Fibroblast of lung (primary cell): ENCODE measurements around the gene ADAMTS3. TPM values are rescaled to one million over a fixed set of nuclear protein-coding genes. Genes with fewer than 3 reads are reported as not detected.
A peak's percentile ranks its signal among the peaks of the same experiment; 100 is the strongest.

ENCODE experiments used
- DNase-seq, 2 donors: peaks; one replicate each; pipeline versions ENCODE4 v3.0.0 to v3.0.0-alpha.2; 2010; ENCODE audit warnings: low read depth in 2 of 2
- H2AFZ ChIP-seq: 2 replicates; pipeline ENCODE4 v1.5.1; 2012; ENCODE audit warnings: low read length, control low read depth, inconsistent platforms
- H3K27ac ChIP-seq: 2 replicates; pipeline ENCODE4 v1.5.1; 2011; ENCODE audit warnings: low read length, control low read depth; ENCODE audit not compliant: insufficient read depth
- H3K27me3 ChIP-seq: 2 replicates; pipeline ENCODE4 v1.5.1; 2011; ENCODE audit warnings: mild to moderate bottlenecking, low read length; ENCODE audit not compliant: control insufficient read depth, insufficient read depth
- H3K36me3 ChIP-seq: 2 replicates; pipeline ENCODE4 v1.5.1; 2011; ENCODE audit warnings: low read length; ENCODE audit not compliant: control insufficient read depth, insufficient read depth
- H3K4me1 ChIP-seq: 2 replicates; pipeline ENCODE4 v1.5.1; 2011; ENCODE audit warnings: low read length; ENCODE audit not compliant: control insufficient read depth, insufficient read depth; ENCODE audit errors: extremely low read depth
- H3K4me2 ChIP-seq: 2 replicates; pipeline ENCODE4 v1.5.1; 2011; ENCODE audit warnings: low read length, control low read depth; ENCODE audit not compliant: insufficient read depth; ENCODE audit errors: extremely low read depth
- H3K4me3 ChIP-seq, 4 experiments: fragments of 200-600 bp in 1 of 4; sonication (generic) in 1 of 4; replicated peaks in 1 of 4; 2 replicates each; pipeline ENCODE4 v1.5.1; 2011 to 2016; ENCODE audit warnings: low read length in 4 of 4, low read depth in 3 of 4, mild to moderate bottlenecking in 3 of 4, control low read depth in 2 of 4, inconsistent platforms in 1 of 4, mixed read lengths in 1 of 4; ENCODE audit not compliant: insufficient read depth in 1 of 4; ENCODE audit errors: control extremely low read depth in 1 of 4
- H3K79me2 ChIP-seq: 2 replicates; pipeline ENCODE4 v1.5.1; 2012; ENCODE audit warnings: mild to moderate bottlenecking, low read length, inconsistent platforms; ENCODE audit not compliant: control insufficient read depth, insufficient read depth
- H3K9ac ChIP-seq: 2 replicates; pipeline ENCODE4 v1.5.1; 2011; ENCODE audit warnings: mild to moderate bottlenecking, low read length, control low read depth; ENCODE audit not compliant: insufficient read depth
- H3K9me3 ChIP-seq: 2 replicates; pipeline ENCODE4 v1.5.1; 2012; ENCODE audit warnings: low read depth, low read length; ENCODE audit not compliant: control insufficient read depth, insufficient read depth
- H4K20me1 ChIP-seq: 2 replicates; pipeline ENCODE4 v1.5.1; 2011; ENCODE audit warnings: low read length; ENCODE audit not compliant: control insufficient read depth, insufficient read depth; ENCODE audit errors: extremely low read depth
- CTCF ChIP-seq, 2 donors: IDR thresholded peaks in 1 of 2; conservative IDR thresholded peaks in 1 of 2; 1 replicate in 1 of 2; 2 replicates in 1 of 2; pipeline ENCODE4 v1.5.1; 2011 to 2012; ENCODE audit warnings: low read length in 2 of 2, control low read depth in 1 of 2, inconsistent platforms in 1 of 2, low read depth in 1 of 2, mild to moderate bottlenecking in 1 of 2
- EZH2 ChIP-seq: IDR thresholded peaks from 2 replicates; pipeline ENCODE4 v1.5.1; 2012; ENCODE audit warnings: low read length, control low read depth, mild to moderate bottlenecking; ENCODE audit errors: missing control alignments
- polyA plus RNA-seq, 2 donors: library from polyadenylated mRNA; depleted of rRNA in 1 of 2; stranded (reverse) in 1 of 2; unstranded in 1 of 2; fragments of >200 nt; gene quantifications; 2 replicates each; pipeline ENCODE4 v1.2.1, GENCODE V29; 2011 to 2012; ENCODE audit warnings: missing spikeins in 1 of 2
- total RNA-seq: library from RNA; depleted of rRNA; stranded (reverse); fragments of >200 nt; gene quantifications from 2 replicates; pipeline ENCODE4 v1.2.1, GENCODE V29; 2014

Gene ADAMTS3
- total and polyA plus RNA-seq, 2 donors (not counting 1 experiment from before 2014, with no cell fraction given) = 0.86 to 2.1 TPM

- H3K27me3 ChIP-seq = no peaks in the 10 kb centered on the region
- peak in 1 of 2 donors; percentile 38 for DNase-seq
- no peaks in the 10 kb centered on the region for H3K79me2 ChIP-seq
- H3K9ac ChIP-seq = no peak overlapping the region
- no peak overlapping the region for H2AFZ ChIP-seq
- H3K36me3 ChIP-seq = no peaks in the 10 kb centered on the region
- no peak overlapping the region for H3K4me3 ChIP-seq
- no peak overlapping the region for H3K27ac ChIP-seq
- H3K9me3 ChIP-seq = no peaks in the 10 kb centered on the region
- no peak overlapping the region for H3K4me2 ChIP-seq
- TF ChIP-seq CTCF (conservative IDR thresholded peaks at IDR 0.05 in 1 of 2, IDR thresholded peaks at IDR 0.05 in 1 of 2; ENCODE audit: low read depth in 1 of 2, low read length in 2 of 2) (no peak), EZH2 (no peak)
- no peaks in the 10 kb centered on the region for H4K20me1 ChIP-seq
- no peaks in the 10 kb centered on the region for H3K4me1 ChIP-seq
Observed at GRCh38 chr4:72449705-72450104, 119.3 kb downstream of the ADAMTS3 start.

- H3K4me1 ChIP-seq = no peaks in the 10 kb centered on the region
- no peak for DNase-seq
- H3K79me2 ChIP-seq = no peaks in the 10 kb centered on the region
- no peaks in the 10 kb centered on the region for H4K20me1 ChIP-seq
- no peak overlapping the region for H3K9ac ChIP-seq
- no peaks in the 10 kb centered on the region for H3K9me3 ChIP-seq
- H3K27me3 ChIP-seq = no peaks in the 10 kb centered on the region
- no peak for TF ChIP-seq CTCF (conservative IDR thresholded peaks at IDR 0.05 in 1 of 2, IDR thresholded peaks at IDR 0.05 in 1 of 2; ENCODE audit: low read depth in 1 of 2, low read length in 2 of 2)
- H3K27ac ChIP-seq = no peak overlapping the region
- no peaks in the 10 kb centered on the region for H3K36me3 ChIP-seq
- no peak overlapping the region for H2AFZ ChIP-seq
- no peak overlapping the region for H3K4me3 ChIP-seq
- H3K4me2 ChIP-seq = no peak overlapping the region
Observed at GRCh38 chr4:72448231-72448630, 120.8 kb downstream of the ADAMTS3 start.

- Histone ChIP-seq H2AFZ (no peak overlapping the region), H4K20me1 (no peaks in the 10 kb centered on the region), H3K9me3 (no peaks in the 10 kb centered on the region), H3K79me2 (no peaks in the 10 kb centered on the region), H3K9ac (no peak overlapping the region), H3K36me3 (no peaks in the 10 kb centered on the region), H3K4me2 (no peak overlapping the region), H3K27ac (no peak overlapping the region), H3K27me3 (no peaks in the 10 kb centered on the region), H3K4me1 (no peaks in the 10 kb centered on the region), H3K4me3 (no peak overlapping the region)
- TF ChIP-seq CTCF (conservative IDR thresholded peaks at IDR 0.05 in 1 of 2, IDR thresholded peaks at IDR 0.05 in 1 of 2; ENCODE audit: low read depth in 1 of 2, low read length in 2 of 2) = no peak
- TF ChIP-seq EZH2 = no peak
- DNase-seq = peak in 1 of 2 donors; percentile 30
Observed at GRCh38 chr4:72446353-72447055, 122.5 kb downstream of the ADAMTS3 start.
